Daoy (cell line): ENCODE results near the gene ST6GALNAC2. TPM values are rescaled to one million over a fixed set of nuclear protein-coding genes. Genes with fewer than 3 reads are reported as not detected.

ENCODE experiments used
- DNase-seq: peaks from one replicate; pipeline ENCODE4 v3.0.0-alpha.2; 2015; ENCODE audit warnings: low read depth
- total RNA-seq: library from RNA; depleted of rRNA; stranded (reverse); fragments of >200 nt; shearing (Covaris generic); gene quantifications from 2 replicates; pipeline ENCODE4 v1.2.3, GENCODE V29; 2014

The ST6GALNAC2 gene
- total RNA-seq, 1 experiment from 2014 or later: 0.40 TPM

DNA sequence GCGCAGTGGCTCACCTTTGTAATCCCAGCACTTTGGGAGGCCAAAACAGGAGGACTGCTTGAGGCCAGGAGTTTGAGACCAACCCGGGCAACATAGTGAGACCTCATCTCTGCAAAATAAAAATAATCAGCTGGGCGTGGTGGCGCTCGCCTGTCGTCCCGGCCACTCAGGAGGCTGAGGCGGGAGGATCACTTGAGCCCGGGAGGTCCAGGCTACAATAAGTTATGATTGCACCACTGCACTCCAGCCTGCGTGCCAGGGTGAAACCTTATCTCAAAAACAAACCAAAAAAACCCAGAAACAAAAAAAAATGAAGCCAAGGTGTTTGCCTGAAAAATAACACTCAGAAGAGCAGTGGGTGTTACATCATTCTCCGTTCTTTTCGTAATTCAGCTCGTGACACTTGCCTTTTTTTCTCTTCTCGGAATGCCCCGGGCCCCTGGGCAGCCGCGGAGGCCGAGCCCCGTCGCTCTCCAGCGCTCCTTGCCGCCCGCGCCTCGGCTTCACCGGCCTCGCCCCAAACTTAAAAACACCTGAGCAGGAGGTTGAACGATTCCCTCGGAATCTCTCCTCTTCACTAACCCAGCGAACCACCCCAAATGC lies 28.8 kb downstream of the ST6GALNAC2 start:
- DNase-seq: peak; percentile 41

GRCh38 chr17:76554131-76554530 lies 31.5 kb downstream of the ST6GALNAC2 start:
- DNase-seq: no peak

- no peak for DNase-seq
Observed at GRCh38 chr17:76553178-76553908, 32.3 kb downstream of the ST6GALNAC2 start.

DNA sequence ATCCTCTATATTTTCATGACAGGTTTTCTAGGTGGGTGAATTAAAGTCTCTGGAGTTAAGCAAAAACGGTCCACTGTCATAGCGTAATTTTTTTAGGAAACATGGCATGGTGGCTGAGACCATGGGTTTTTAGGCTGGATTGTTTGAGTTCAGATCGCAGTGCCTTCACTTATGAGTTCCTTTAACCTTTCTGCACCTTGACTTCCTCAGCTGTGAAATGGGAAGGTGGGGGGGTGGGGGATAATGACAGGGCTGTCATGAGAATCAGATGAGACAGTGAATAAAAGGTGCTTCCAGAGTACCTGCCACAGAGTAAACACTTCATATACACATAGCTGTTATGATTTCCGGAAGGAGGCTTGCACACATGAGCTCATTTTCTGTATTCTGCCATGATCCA lies 34.0 kb downstream of the ST6GALNAC2 start:
- no peak for DNase-seq

GRCh38 chr17:76550712-76551615 lies 34.7 kb downstream of the ST6GALNAC2 start:
- no peak for DNase-seq

- DNase-seq: no peak
Observed at GRCh38 chr17:76549539-76549938, 36.1 kb downstream of the ST6GALNAC2 start.

DNA sequence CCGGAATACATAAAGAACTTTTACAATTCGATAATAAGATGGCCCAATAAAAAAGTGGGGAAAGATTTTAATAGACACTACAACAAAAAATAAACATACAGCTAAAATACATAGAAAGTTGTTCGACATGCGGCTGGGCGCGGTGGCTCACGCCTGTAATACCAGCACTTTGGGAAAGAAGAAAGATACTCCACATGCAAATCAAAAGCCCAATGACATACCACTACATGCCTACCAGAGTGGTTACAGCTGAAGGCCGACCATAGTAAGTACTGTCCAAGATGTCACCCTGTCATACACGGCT lies 36.5 kb downstream of the ST6GALNAC2 start:
- DNase-seq: no peak

- no peak for DNase-seq
Observed at GRCh38 chr17:76548378-76549214, 37.1 kb downstream of the ST6GALNAC2 start.

DNA sequence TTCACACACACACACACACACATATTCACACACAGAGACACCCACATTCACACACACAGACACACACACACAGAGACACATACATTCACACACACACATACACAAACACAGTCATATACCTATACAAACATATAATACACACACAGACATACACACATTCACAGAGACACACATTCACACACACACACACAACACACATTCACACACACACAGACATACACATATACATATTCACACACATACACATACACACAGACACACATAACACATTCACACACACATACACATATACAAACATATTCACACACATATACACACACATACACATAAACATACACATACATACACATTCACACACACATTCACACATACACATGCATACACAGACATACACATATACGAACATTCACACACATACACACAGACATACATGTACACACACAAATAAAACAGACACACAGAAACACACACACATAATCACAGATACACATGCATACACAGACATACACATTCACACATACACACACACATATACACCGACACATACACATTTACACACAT lies 37.9 kb downstream of the ST6GALNAC2 start:
- DNase-seq: no peak

- DNase-seq: peak; percentile 87
Observed at GRCh38 chr17:76547183-76547641, 38.4 kb downstream of the ST6GALNAC2 start.

DNA sequence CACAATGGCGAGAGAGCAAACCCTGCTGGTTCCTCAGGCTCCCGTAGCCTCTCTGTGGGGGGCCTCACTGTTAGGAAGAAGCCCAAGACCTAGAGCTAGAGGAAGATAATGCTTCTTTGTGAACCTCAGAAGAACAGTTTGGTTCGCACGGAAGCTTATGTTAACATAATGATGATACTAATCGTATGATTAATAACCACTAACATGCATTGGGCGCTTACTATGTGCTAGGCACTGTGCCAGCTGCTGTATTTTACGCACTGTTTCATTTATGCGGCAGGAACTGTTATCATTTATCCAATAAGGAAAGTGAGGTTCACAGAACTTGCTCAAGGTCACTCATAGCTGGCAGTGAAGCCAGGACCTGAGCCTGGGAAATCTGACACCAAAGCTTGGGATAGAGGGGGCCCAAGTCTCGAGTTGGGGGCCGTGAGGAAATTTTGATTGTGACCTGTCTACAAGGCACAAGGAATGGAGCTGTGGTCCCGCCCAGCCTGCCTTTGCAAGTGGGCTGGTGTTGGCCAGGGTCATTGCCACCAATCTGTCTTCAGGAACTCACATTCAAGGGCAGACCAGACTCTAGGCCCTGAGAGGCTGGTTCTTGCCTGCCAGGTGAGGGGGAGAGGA lies 39.0 kb downstream of the ST6GALNAC2 start:
- DNase-seq: peak; percentile 88

DNA sequence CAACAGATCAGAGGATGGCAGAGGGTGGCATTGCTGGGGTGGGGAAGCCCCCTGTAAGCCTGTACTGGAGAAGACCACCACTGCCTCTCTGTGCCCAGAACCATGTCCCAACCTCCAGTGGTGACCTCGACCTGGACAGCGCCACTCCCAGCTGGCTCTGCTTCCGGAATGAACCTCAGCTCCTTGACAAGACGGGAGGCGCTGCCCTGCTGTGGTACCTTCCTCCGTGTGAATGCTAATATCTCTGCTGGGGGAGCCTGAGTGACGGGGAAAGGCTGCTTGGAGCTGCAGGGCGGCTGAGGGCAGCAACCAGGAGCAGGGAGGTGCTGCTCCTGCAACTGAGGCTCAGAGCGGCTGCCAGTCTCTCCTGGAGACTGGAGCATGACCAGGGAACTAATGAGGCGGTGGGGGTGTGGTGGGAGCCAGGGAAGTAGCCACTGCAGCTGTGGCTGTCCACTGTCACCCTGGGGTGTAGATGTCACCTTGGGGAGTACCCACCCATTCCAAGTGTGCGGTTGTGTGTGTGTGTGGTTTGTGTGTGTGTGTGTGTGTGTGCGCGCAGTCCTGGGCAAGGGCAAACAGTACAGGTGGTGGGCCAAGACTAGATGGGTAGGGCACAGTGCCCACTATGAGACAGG lies 39.6 kb downstream of the ST6GALNAC2 start:
- no peak for DNase-seq

GRCh38 chr17:76544546-76545365 lies 40.9 kb downstream of the ST6GALNAC2 start:
- no peak for DNase-seq

- no peak for DNase-seq
Observed at GRCh38 chr17:76543826-76544545, 41.7 kb downstream of the ST6GALNAC2 start.

DNA sequence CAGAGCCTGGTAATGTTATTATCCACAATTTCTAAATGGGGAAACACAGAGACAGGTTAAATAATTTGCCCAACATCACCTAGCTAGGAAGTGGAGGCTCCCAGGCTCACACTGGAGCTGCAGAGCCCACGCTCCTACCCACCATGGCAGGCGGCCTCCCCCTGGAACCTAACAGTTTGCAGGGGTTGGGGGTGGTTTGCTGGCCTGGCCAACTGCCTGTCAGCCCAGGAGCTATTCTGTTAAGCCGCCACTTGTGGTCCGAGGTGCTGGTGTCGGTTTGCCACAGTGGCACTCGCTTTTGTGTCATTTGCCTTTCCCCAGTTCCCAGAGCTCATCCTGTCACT lies 42.2 kb downstream of the ST6GALNAC2 start:
- DNase-seq: no peak

- no peak for DNase-seq
Observed at GRCh38 chr17:76542984-76543383, 42.7 kb downstream of the ST6GALNAC2 start.

GRCh38 chr17:76542566-76542971 lies 43.1 kb downstream of the ST6GALNAC2 start:
- no peak for DNase-seq

DNA sequence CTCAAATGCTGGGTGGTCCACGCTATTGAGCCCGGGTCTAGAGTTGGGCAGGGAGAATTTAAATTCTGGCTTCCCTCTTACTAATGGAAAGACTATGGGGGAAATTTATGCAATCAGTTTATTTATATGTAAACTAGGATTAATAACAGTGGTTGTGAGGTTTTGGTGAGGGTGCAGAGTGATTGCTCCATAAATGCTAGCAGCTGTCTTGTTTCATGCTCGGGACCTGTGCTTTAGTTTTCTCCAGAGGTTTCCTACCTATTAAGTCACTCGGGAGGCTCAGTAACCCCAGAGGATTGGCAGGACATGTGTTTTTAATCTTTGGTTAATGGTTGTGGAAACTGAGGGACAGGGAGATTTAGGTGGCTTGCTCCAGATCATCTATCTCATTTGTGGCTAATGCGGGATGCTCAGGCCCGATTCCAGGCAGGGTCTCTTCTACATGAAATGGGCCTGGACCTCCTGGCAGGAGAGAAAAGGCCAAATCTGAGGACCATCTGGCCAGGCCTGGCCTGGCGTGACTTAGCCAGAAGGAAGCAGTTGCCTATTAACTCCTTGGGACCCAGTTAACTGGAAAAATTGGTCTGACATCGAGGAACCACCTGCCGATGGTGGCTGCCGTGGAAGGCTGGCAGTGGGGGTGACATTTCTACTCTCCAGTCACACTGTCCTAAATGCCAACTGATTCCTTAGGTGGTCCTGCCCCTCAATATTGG lies 43.8 kb downstream of the ST6GALNAC2 start:
- no peak for DNase-seq
